ENCODE results near the gene EBPL. TPM values are rescaled to one million over a fixed set of nuclear protein-coding genes. Genes with fewer than 3 reads are reported as not detected.

EBPL gene
- total RNA-seq: 10 to 100 TPM in 3 of 4 donors, 1 to 10 TPM in 1; 6.7 to 21.6 (median 19.2) TPM

- DNase-seq: peak; percentile 93 to 97 (median 96)
- TF ChIP-seq POLR2A (IDR thresholded peaks at IDR 0.05) (peak in 1 of 2 donors; percentile 35), CTCF (IDR thresholded peaks at IDR 0.05) (no peak)
Measured at GRCh38 chr13:49690995-49691784, at the start of gene EBPL. TSS of gene EBPL (minus strand) at chr13:49691486. CDS start at chr13:49691424, 62 bp downstream.

GRCh38 chr13:49740870-49741269 lies 49.6 kb upstream of the EBPL start:
- DNase-seq: no peak

More at GRCh38 chr13:49690995-49691784, at the start of gene EBPL:
- H3K36me3 ChIP-seq: no peaks in the 10 kb centered on the region
- peak within 1 kb of the TSS; percentile 52 to 88 (median 80) for H3K27ac ChIP-seq
- no peaks in the 10 kb centered on the region for H3K9me3 ChIP-seq
- H3K4me1 ChIP-seq: peaks cover 0 to 7% (median 2%) of the 10 kb centered on the region in 4 donors
- no peaks in the 10 kb centered on the region for H3K27me3 ChIP-seq
- H3K4me3 ChIP-seq: peak within 1 kb of the TSS; percentile 79 to 84 (median 80)

GRCh38 chr13:49739498-49740187 lies 48.4 kb upstream of the EBPL start:
- Histone ChIP-seq H3K9me3 (no peaks in the 10 kb centered on the region), H3K36me3 (no peaks in the 10 kb centered on the region), H3K4me3 (no peak overlapping the region), H3K27ac (no peak overlapping the region), H3K4me1 (no peaks in the 10 kb centered on the region), H3K27me3 (no peaks in the 10 kb centered on the region)
- TF ChIP-seq POLR2A (IDR thresholded peaks at IDR 0.05) (no peak), CTCF (IDR thresholded peaks at IDR 0.05) (no peak)
- DNase-seq: no peak

More at GRCh38 chr13:49740870-49741269, 49.6 kb upstream of the EBPL start:
- Histone ChIP-seq H3K4me1 (no peaks in the 10 kb centered on the region), H3K36me3 (no peaks in the 10 kb centered on the region), H3K27ac (no peak overlapping the region), H3K27me3 (no peaks in the 10 kb centered on the region), H3K4me3 (no peak overlapping the region), H3K9me3 (no peaks in the 10 kb centered on the region)
- TF ChIP-seq CTCF (IDR thresholded peaks at IDR 0.05) (no peak), POLR2A (IDR thresholded peaks at IDR 0.05) (no peak)

- Histone ChIP-seq H3K4me1 (no peaks in the 10 kb centered on the region), H3K9me3 (no peaks in the 10 kb centered on the region), H3K27me3 (no peaks in the 10 kb centered on the region), H3K36me3 (peaks cover 0 to 21% (median 0%) of the 10 kb centered on the region in 3 donors), H3K27ac (no peak overlapping the region), H3K4me3 (no peak overlapping the region)
- DNase-seq: no peak
- TF ChIP-seq POLR2A (IDR thresholded peaks at IDR 0.05): no peak
- TF ChIP-seq CTCF (IDR thresholded peaks at IDR 0.05): no peak
Measured at GRCh38 chr13:49733181-49733951, 42.1 kb upstream of the EBPL start.

GRCh38 chr13:49731766-49732165 lies 40.5 kb upstream of the EBPL start:
- no peaks in the 10 kb centered on the region for H3K4me1 ChIP-seq
- H3K27me3 ChIP-seq: no peaks in the 10 kb centered on the region
- DNase-seq: no peak
- peaks cover 0 to 23% (median 0%) of the 10 kb centered on the region in 3 donors for H3K36me3 ChIP-seq
- no peak overlapping the region for H3K4me3 ChIP-seq
- TF ChIP-seq CTCF (IDR thresholded peaks at IDR 0.05) (no peak), POLR2A (IDR thresholded peaks at IDR 0.05) (no peak)
- no peaks in the 10 kb centered on the region for H3K9me3 ChIP-seq
- no peak overlapping the region for H3K27ac ChIP-seq
